ENCODE measurements around the gene PTPRR.

DNA sequence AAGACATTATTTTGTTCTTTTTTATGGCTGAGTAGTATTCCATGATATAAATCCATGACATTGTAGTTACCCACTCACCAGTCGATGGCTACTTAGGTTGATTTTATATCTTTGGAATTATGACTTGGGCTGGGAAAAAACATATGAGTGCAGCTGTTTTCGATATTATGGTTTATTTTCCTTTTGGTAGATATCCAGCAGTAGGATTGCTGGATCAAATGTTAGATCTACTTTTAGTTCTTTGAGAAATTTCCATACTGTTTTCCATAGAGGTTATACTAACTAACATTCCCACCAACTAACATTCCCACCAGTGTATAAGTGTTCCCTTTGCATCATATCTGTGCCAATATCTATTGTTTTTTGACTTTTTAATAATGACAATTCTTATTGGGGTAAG is 29.9 kb upstream of the PTPRR start:
- TF ChIP-seq, protein P1, sequence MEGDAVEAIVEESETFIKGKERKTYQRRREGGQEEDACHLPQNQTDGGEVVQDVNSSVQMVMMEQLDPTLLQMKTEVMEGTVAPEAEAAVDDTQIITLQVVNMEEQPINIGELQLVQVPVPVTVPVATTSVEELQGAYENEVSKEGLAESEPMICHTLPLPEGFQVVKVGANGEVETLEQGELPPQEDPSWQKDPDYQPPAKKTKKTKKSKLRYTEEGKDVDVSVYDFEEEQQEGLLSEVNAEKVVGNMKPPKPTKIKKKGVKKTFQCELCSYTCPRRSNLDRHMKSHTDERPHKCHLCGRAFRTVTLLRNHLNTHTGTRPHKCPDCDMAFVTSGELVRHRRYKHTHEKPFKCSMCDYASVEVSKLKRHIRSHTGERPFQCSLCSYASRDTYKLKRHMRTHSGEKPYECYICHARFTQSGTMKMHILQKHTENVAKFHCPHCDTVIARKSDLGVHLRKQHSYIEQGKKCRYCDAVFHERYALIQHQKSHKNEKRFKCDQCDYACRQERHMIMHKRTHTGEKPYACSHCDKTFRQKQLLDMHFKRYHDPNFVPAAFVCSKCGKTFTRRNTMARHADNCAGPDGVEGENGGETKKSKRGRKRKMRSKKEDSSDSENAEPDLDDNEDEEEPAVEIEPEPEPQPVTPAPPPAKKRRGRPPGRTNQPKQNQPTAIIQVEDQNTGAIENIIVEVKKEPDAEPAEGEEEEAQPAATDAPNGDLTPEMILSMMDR (IDR thresholded peaks at IDR 0.05 in 8 of 11, conservative IDR thresholded peaks at IDR 0.05 in 3 of 11), result no peak
- TF ChIP-seq POLR2A (IDR thresholded peaks at IDR 0.05) (no peak), POLR2AphosphoS5 (IDR thresholded peaks at IDR 0.05) (no peak)
